ENCODE results near the gene CLSTN3. TPM values are rescaled to one million over a fixed set of nuclear protein-coding genes. Genes with fewer than 3 reads are reported as not detected.

The CLSTN3 gene
- total and polyA plus RNA-seq, 2 of the 8 experiments (the other 6 are each of a cell fraction or from before 2014, with no cell fraction given) = 20.4 to 26.3 TPM

DNA sequence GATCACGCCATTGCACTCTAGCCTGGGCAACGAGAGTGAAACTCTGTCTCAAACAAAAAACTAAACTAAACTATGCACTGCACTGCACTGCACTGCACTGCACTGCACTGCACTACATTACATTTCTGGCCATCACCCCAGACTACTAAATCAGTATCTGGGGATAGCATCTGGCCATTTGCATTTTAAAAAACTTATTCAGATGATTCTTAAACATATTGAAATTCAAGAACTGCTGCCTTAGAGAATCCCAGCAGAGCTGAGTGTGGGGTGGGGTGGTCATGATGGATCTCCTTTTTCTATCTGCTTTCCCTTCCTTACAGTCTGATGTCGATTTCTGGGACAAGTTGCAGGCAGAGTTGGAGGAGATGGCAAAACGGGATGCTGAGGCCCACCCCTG lies 72.9 kb downstream of the CLSTN3 start (continued):
- TF ChIP-seq, protein P1, sequence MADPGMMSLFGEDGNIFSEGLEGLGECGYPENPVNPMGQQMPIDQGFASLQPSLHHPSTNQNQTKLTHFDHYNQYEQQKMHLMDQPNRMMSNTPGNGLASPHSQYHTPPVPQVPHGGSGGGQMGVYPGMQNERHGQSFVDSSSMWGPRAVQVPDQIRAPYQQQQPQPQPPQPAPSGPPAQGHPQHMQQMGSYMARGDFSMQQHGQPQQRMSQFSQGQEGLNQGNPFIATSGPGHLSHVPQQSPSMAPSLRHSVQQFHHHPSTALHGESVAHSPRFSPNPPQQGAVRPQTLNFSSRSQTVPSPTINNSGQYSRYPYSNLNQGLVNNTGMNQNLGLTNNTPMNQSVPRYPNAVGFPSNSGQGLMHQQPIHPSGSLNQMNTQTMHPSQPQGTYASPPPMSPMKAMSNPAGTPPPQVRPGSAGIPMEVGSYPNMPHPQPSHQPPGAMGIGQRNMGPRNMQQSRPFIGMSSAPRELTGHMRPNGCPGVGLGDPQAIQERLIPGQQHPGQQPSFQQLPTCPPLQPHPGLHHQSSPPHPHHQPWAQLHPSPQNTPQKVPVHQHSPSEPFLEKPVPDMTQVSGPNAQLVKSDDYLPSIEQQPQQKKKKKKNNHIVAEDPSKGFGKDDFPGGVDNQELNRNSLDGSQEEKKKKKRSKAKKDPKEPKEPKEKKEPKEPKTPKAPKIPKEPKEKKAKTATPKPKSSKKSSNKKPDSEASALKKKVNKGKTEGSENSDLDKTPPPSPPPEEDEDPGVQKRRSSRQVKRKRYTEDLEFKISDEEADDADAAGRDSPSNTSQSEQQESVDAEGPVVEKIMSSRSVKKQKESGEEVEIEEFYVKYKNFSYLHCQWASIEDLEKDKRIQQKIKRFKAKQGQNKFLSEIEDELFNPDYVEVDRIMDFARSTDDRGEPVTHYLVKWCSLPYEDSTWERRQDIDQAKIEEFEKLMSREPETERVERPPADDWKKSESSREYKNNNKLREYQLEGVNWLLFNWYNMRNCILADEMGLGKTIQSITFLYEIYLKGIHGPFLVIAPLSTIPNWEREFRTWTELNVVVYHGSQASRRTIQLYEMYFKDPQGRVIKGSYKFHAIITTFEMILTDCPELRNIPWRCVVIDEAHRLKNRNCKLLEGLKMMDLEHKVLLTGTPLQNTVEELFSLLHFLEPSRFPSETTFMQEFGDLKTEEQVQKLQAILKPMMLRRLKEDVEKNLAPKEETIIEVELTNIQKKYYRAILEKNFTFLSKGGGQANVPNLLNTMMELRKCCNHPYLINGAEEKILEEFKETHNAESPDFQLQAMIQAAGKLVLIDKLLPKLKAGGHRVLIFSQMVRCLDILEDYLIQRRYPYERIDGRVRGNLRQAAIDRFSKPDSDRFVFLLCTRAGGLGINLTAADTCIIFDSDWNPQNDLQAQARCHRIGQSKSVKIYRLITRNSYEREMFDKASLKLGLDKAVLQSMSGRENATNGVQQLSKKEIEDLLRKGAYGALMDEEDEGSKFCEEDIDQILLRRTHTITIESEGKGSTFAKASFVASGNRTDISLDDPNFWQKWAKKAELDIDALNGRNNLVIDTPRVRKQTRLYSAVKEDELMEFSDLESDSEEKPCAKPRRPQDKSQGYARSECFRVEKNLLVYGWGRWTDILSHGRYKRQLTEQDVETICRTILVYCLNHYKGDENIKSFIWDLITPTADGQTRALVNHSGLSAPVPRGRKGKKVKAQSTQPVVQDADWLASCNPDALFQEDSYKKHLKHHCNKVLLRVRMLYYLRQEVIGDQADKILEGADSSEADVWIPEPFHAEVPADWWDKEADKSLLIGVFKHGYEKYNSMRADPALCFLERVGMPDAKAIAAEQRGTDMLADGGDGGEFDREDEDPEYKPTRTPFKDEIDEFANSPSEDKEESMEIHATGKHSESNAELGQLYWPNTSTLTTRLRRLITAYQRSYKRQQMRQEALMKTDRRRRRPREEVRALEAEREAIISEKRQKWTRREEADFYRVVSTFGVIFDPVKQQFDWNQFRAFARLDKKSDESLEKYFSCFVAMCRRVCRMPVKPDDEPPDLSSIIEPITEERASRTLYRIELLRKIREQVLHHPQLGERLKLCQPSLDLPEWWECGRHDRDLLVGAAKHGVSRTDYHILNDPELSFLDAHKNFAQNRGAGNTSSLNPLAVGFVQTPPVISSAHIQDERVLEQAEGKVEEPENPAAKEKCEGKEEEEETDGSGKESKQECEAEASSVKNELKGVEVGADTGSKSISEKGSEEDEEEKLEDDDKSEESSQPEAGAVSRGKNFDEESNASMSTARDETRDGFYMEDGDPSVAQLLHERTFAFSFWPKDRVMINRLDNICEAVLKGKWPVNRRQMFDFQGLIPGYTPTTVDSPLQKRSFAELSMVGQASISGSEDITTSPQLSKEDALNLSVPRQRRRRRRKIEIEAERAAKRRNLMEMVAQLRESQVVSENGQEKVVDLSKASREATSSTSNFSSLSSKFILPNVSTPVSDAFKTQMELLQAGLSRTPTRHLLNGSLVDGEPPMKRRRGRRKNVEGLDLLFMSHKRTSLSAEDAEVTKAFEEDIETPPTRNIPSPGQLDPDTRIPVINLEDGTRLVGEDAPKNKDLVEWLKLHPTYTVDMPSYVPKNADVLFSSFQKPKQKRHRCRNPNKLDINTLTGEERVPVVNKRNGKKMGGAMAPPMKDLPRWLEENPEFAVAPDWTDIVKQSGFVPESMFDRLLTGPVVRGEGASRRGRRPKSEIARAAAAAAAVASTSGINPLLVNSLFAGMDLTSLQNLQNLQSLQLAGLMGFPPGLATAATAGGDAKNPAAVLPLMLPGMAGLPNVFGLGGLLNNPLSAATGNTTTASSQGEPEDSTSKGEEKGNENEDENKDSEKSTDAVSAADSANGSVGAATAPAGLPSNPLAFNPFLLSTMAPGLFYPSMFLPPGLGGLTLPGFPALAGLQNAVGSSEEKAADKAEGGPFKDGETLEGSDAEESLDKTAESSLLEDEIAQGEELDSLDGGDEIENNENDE (IDR thresholded peaks at IDR 0.05; ENCODE audit: insufficient replicate concordance, low read length) = no peak
- TF ChIP-seq GABPA (IDR thresholded peaks at IDR 0.05; ENCODE audit: borderline replicate concordance, insufficient read depth, low read length) = no peak
- TF ChIP-seq SIRT6 (IDR thresholded peaks at IDR 0.05; ENCODE audit: low read length) = no peak
- no peak for TF ChIP-seq CHD1 (IDR thresholded peaks at IDR 0.05; ENCODE audit: low read depth, low read length)
- no peak for TF ChIP-seq BCL11A (IDR thresholded peaks at IDR 0.05; ENCODE audit: low read depth in 2 of 2, low read length in 2 of 2)
- TF ChIP-seq SRF (IDR thresholded peaks at IDR 0.05; ENCODE audit: low read depth, low read length) = no peak
- TF ChIP-seq POLR2A (IDR thresholded peaks at IDR 0.05; ENCODE audit: control extremely low read depth in 1 of 2, low read depth in 2 of 2, low read length in 2 of 2) = no peak
- TF ChIP-seq TAF7 (optimal IDR thresholded peaks at IDR 0.05; ENCODE audit: borderline replicate concordance, low read depth, low read length) = no peak
- no peak for TF ChIP-seq HDAC2 (IDR thresholded peaks at IDR 0.05; ENCODE audit: borderline replicate concordance in 1 of 2, low read depth in 2 of 2, low read length in 2 of 2)
- no peak for TF ChIP-seq POLR2AphosphoS5 (IDR thresholded peaks at IDR 0.05; ENCODE audit: low read depth, low read length)
- TF ChIP-seq CBX8 (IDR thresholded peaks at IDR 0.05; ENCODE audit: borderline replicate concordance, low read depth, low read length) = no peak
